ENCODE data around the gene LDB1.

Gene LDB1

DNA sequence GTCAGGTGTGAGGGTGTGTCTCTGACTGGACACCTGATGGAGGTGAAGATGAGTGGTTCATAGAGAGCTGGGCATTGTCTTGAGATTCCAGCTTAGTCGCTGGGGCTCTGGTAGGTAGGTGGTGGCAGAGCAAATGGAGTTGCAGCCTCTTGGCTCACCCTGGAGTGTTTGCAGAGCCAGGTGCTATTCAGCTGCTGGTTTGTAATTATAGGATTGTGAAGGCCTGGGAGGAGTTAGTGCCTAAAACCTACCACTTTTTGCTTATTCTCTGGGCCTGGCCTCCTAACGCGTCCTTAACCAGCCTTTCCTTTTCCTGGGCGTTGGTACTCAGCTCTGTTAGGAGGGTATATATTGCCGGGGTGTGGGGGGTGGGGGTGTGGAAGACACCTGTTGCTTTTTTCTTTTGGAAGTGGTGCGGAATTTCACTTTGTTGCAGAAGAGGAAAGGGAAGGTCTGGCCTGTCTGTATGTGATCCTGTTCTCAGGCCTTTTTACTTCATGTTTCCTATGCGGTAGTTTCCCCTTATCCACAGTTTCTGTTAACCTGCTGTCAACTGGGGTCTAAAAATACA, 15.9 kb upstream of the LDB1 start:
- no peak for DNase-seq

DNA sequence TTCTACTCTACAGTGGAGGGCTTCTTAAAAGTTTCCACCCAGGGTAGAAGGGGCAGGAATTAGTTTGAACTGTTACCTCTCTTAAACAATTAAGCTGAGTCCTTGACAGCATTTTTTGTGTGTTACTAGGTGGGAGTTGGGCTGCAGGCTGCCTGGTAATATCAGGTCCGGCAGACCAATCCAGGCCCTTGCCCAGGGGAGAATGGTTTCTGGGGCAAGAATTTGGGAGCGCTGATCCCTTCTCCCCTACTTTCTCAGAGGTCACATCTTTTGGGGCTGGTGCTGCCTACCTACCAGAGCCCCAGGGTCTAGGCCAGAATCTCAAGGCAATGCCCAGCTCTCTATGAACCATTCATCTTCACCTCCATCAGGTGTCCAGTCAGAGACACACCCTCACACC, 14.2 kb upstream of the LDB1 start:
- no peak for DNase-seq

GRCh38 chr10:102133373-102134195, 13.4 kb upstream of the LDB1 start:
- DNase-seq: peak in 55 of 58 donors; percentile 34 to 86 (median 74)

DNA sequence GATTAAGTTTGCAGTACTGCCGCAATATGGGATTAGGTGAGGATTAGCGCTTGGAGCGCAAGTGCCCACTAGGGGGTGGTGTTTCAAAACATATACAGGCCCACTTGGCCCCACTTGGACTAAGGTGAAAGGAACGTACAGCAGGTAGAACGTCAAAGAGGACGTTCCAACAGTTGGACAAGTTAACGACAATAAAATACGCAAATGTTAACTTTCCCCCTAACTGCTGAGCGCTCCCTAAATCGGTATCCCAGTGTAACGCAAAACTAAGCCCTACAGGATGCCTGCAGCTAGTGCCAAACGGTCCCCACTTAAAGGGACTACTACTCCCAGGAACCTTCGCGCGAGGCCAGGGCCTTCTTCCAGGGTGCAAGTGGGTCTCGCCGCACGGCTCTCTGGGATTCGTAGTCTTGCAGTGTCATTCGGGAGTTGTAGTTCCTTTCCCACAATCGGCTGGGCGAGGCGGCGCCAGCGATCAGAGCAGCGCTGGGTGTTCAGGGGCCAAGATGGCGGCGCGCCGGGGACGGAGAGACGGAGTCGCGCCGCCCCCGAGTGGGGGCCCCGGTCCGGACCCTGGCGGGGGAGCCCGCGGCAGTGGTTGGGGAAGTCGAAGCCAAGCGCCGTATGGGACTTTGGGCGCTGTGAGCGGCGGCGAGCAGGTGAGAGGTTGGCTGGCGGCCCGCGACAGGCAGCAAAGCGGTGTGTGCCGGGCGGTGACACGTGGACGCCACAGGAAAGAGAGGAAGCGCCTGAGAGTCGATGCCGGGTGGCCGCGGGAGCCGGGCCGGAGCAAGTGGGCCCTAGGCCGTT, 12.6 kb upstream of the LDB1 start, which contains the start of gene PPRC1:
Gene PPRC1 (plus strand): TSS at position 478 of the 810 bp plus-strand sequence. CDS start 29 bp downstream, at position 507.
- DNase-seq: peak; percentile 82 to 100 (median 98)

GRCh38 chr10:102132193-102132562, 12.0 kb upstream of the LDB1 start:
- no peak for DNase-seq

DNA sequence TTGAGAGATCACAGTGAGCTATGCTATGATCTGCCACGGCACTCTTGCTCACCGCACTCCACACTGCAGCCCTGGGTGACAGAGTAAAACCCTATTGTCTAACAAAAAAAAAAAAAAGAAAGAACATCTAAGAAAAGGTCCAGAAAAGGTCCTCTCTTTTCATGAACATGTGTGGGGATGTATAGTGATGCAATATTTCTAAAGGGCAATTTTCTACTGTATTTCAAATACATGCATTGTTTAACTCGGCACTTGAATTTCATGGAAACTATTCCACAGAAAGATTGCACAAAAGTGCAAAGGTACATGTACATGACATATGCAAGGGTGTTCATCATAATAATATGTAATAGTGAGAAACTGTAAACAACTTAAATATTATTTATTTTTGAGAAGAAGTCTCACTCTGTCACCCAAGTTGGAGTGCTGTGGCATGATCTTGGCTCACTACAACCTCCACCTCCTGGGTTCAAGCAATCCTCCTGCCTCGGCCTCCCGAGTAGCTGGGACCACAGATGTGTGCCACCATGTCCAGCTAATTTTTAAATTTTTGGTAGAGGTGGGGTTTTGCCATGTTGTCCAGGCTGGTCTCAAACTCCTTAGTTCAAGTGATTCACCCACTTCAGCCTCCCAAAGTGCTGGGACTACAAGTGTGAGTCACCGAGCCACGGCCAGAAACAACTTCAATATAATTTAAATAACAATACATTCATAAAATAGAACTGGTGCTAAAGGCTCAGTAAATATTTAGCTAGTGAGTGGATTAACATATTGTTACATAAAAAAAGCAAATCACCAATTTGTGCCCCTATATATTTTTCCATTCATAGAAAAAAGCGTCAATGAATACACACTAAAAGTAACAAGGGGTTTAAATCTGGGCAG, 11.4 kb upstream of the LDB1 start:
- DNase-seq: no peak

- DNase-seq: no peak
Measured at GRCh38 chr10:102123223-102123622, 3.1 kb upstream of the LDB1 start.

DNA sequence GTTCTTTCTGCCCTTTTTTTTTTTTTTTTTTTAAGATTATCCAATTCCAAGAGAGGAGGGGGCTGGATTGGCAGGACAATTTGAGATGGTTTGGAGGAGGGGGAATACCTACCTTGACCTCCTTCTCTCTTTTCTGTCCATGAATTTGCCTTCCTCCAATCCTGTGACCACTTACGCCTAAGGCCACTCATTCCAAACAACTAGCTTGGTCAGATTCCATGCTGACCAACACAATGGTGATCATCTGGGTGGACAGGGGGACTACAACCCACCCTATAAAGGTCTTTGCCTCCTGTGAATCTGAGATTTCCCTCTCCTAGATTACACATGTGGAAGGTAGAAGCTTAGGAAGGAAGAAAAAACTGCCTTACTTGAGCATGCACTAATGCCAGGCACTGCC, 2.3 kb upstream of the LDB1 start:
- no peak for DNase-seq

DNA sequence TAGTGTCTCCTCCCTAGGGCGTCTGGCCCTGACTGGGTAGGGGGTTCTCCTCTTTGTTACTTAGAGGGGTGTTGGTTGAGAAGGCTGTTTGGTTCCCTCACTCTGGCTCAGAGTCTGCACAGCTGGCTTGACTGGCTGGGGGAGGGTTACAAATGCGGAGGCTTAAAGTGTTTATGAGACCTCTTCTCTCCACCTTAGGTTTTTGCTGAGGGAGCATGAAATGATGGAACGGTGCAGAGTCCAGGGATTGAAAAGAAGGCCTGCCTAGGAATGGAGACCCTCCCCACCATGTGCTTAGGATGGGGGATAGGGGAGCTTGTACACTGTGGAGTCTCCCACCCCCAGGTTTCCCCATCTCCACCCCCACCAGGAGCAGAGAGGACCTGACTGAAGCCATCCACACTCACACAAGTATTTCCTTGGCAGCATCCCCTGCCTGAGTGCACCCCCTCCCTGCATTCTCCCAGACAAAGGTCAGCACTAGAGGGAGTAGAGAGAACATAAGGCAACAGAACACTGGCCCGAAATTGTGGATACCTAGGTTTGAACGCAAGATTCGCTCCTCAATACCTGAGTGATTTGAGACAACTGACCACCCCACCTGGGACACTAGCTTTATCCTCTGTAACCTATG, 1.7 kb upstream of the LDB1 start:
- DNase-seq: peak in 5 of 58 donors; percentile 5 to 25 (median 10)

- DNase-seq: peak in 54 of 58 donors; percentile 16 to 86 (median 52)
Measured at GRCh38 chr10:102120991-102121738, 997 bp upstream of the LDB1 start.

- peak in 43 of 58 donors; percentile 15 to 65 (median 37) for DNase-seq
Measured at GRCh38 chr10:102119417-102120141, 589 bp downstream of the LDB1 start.

GRCh38 chr10:102118867-102119266, 1.3 kb downstream of the LDB1 start:
- DNase-seq: peak in 37 of 58 donors; percentile 7 to 55 (median 25)

GRCh38 chr10:102117391-102118159, 2.6 kb downstream of the LDB1 start:
- peak; percentile 26 to 92 (median 82) for DNase-seq

- DNase-seq: no peak
Measured at GRCh38 chr10:102116656-102117055, 3.5 kb downstream of the LDB1 start.

DNA sequence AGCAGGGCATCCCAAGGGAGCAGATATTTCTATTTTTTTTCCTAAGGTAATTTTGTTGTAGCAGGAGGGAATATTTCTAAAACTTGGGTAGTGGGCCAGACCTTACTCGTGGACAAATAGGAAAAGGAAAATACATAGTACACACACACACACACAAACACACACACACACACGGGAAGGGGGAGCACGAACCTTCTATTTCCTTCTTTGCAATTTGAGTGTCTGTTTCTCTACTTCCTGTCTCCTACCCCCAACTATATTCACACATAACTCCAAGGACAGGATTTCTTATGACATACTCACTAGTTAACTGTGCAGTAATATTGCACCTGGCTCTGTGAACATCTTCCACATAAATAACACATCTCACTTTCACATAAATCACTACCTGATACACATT, 4.4 kb downstream of the LDB1 start:
- no peak for DNase-seq

- DNase-seq: peak; percentile 30 to 96 (median 84)
Measured at GRCh38 chr10:102114861-102115618, 5.1 kb downstream of the LDB1 start.
